Thyroid gland (tissue), 4 donors: ENCODE measurements around the gene RARRES2. TPM values are rescaled to one million over a fixed set of nuclear protein-coding genes. Genes with fewer than 3 reads are reported as not detected.
A peak's percentile ranks its signal among the peaks of the same experiment; 100 is the strongest.
"Not testable (repeated sequence)": the region's sequence is repeated elsewhere in the genome, so short reads cannot be mapped to it uniquely, and the experiment has no call there.

Experiments used
- DNase-seq, 2 donors: peaks; one replicate each; pipeline ENCODE4 v3.0.0-alpha.2; 2019
- H3K27ac ChIP-seq, 3 donors: fragments of 200-600 bp; sonication (generic); 1 replicate in 2 of 3; 2 replicates in 1 of 3; pipeline ENCODE4 v1.5.1; 2016 to 2019; ENCODE audit warnings: mild to moderate bottlenecking in 1 of 3, moderate library complexity in 1 of 3
- H3K27me3 ChIP-seq: fragments of 200-600 bp; sonication (generic); one replicate; pipeline ENCODE4 v1.5.1; 2019
- H3K36me3 ChIP-seq, 2 donors: fragments of 200-600 bp; sonication (generic); one replicate each; pipeline ENCODE4 v1.5.1; 2016 to 2019
- H3K4me1 ChIP-seq, 2 donors: fragments of 200-600 bp; sonication (generic); one replicate each; pipeline ENCODE4 v1.5.1; 2017 to 2019
- H3K4me3 ChIP-seq, 3 donors: fragments of 200-600 bp; sonication (generic); replicated peaks in 1 of 3; 1 replicate in 2 of 3; 2 replicates in 1 of 3; pipeline ENCODE4 v1.5.1; 2016; ENCODE audit warnings: mild to moderate bottlenecking in 1 of 3
- H3K9me3 ChIP-seq: fragments of 200-600 bp; sonication (generic); one replicate; pipeline ENCODE4 v1.5.1; 2017
- POLR2A ChIP-seq, 2 donors: fragments of 450-650 bp; IDR thresholded peaks; one replicate each; pipeline ENCODE4 v1.6.1; 2017; ENCODE audit warnings: antibody characterized with exemption in 2 of 2, mild to moderate bottlenecking in 2 of 2, moderate library complexity in 1 of 2
- WGBS, 2 donors: methylation state at CpG; one replicate each; pipeline ENCODE4 v1.1.5; 2017; 5-methylcytosine and 5-hydroxymethylcytosine counted together
- intact Hi-C: fragments of 100-400 bp; cut with DNase I; formaldehyde crosslinking; loops from one replicate; pipeline ENCODE4 v1.15.1; 2023
- total RNA-seq, 4 donors: library from RNA; depleted of rRNA; stranded (reverse); fragments of >200 nt; gene quantifications; one replicate each; pipeline ENCODE4 v1.2.3, GENCODE V29; 2016
- TF ChIP-seq, protein P1 (sequence below), 6 experiments: fragments of 200-600 bp in 3 of 6; fragments of 450-650 bp in 3 of 6; sonication (generic) in 3 of 6; IDR thresholded peaks; one replicate each; pipeline ENCODE4 v1.5.1; 2016 to 2019; ENCODE audit warnings: antibody characterized with exemption in 6 of 6, mild to moderate bottlenecking in 2 of 6, inconsistent platforms in 1 of 6, moderate library complexity in 1 of 6

The RARRES2 gene
- total RNA-seq, 4 donors from 2014 or later: 22.2 to 137 (median 54.8) TPM

DNA sequence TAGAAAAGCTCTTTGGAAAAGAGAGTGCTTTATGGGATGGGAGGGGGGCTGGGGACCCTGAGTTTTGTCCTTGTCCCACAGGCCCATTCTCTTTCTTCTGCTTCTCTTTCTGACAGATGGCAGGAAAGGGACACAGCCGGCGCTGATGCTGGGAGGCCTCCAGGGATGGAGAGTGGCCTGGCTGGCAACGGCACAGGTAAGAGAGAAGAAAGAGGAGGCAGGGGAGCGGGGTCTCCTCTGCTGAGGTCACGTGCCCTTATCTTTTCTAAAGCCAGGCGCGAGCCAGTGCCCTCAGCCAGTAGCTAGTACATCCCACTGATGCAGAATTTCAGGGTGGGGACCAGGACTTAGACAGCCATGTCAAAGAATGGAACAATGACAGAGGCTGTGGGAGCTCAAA lies 46.9 kb upstream of the RARRES2 start:
- H3K4me1 ChIP-seq: no peaks in the 10 kb centered on the region
- 82 to 95% methylated on average over 7 of the region's 7 CpGs for WGBS, 2 donors
- DNase-seq: peak in 1 of 2 donors; percentile 0
- H3K27ac ChIP-seq: no peak overlapping the region
- H3K9me3 ChIP-seq: no peaks in the 10 kb centered on the region
- TF ChIP-seq POLR2A (IDR thresholded peaks at IDR 0.05): no peak
- TF ChIP-seq, protein P1, sequence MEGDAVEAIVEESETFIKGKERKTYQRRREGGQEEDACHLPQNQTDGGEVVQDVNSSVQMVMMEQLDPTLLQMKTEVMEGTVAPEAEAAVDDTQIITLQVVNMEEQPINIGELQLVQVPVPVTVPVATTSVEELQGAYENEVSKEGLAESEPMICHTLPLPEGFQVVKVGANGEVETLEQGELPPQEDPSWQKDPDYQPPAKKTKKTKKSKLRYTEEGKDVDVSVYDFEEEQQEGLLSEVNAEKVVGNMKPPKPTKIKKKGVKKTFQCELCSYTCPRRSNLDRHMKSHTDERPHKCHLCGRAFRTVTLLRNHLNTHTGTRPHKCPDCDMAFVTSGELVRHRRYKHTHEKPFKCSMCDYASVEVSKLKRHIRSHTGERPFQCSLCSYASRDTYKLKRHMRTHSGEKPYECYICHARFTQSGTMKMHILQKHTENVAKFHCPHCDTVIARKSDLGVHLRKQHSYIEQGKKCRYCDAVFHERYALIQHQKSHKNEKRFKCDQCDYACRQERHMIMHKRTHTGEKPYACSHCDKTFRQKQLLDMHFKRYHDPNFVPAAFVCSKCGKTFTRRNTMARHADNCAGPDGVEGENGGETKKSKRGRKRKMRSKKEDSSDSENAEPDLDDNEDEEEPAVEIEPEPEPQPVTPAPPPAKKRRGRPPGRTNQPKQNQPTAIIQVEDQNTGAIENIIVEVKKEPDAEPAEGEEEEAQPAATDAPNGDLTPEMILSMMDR (IDR thresholded peaks at IDR 0.05): no peak
- intact Hi-C loops: no loop called here
- no peak overlapping the region for H3K4me3 ChIP-seq
- no peaks in the 10 kb centered on the region for H3K36me3 ChIP-seq
- H3K27me3 ChIP-seq: no peaks in the 10 kb centered on the region

DNA sequence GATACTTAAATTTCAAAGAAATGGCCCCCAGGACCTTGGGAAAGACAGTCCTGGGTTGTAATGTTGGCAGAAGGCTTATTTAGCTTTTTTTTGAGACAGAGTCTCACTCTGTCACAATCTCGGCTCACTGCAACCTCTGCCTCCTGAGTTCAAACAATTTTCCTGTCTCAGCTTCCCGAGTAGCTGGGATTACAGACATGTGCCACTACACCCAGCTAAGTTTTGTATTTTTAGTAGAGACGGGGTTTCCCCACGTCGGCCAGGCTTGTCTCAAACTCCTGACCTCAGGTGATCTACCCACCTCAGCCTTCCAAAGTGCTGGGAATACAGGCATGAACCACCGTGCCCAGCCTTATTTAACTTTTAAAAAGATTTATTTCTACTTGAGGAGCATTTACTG lies 44.5 kb upstream of the RARRES2 start:
- H3K9me3 ChIP-seq, H3K27ac ChIP-seq, H3K4me3 ChIP-seq, DNase-seq, H3K36me3 ChIP-seq, H3K27me3 ChIP-seq, H3K4me1 ChIP-seq, intact Hi-C loops: not testable (repeated sequence)
- 48 to 61% methylated on average over 6 of the region's 6 CpGs for WGBS, 2 donors

DNA sequence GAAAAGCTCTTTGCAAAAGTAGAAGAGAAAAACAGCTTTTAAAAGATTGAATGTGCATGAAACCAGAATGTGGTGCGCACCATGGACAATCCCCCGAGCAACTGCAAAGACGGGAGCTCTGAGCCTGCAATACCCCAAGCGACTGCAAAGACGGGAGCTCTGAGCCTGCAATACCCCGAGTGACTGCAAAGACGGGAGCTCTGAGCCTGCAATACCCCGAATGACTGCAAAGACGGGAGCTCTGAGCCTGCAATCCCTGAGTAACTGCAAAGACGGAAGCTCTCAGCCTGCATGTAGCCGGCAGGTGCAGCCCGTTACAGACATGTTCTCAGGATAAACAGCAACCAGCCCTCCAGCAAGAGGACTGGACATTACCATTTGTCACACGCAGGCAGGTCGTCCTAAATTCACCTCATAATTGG lies 43.9 kb upstream of the RARRES2 start:
- no peaks in the 10 kb centered on the region for H3K36me3 ChIP-seq
- TF ChIP-seq, protein P1 (IDR thresholded peaks at IDR 0.05): no peak
- no peak for TF ChIP-seq POLR2A (IDR thresholded peaks at IDR 0.05)
- H3K27me3 ChIP-seq: no peaks in the 10 kb centered on the region
- intact Hi-C loops: no loop called here
- no peak overlapping the region for H3K4me3 ChIP-seq
- no peak for DNase-seq
- peaks cover 0 to under 1% of the 10 kb centered on the region in 2 donors for H3K4me1 ChIP-seq
- no peaks in the 10 kb centered on the region for H3K9me3 ChIP-seq
- WGBS, 2 donors: 85 to 86% methylated on average over 14 of the region's 14 CpGs
- H3K27ac ChIP-seq: no peak overlapping the region

DNA sequence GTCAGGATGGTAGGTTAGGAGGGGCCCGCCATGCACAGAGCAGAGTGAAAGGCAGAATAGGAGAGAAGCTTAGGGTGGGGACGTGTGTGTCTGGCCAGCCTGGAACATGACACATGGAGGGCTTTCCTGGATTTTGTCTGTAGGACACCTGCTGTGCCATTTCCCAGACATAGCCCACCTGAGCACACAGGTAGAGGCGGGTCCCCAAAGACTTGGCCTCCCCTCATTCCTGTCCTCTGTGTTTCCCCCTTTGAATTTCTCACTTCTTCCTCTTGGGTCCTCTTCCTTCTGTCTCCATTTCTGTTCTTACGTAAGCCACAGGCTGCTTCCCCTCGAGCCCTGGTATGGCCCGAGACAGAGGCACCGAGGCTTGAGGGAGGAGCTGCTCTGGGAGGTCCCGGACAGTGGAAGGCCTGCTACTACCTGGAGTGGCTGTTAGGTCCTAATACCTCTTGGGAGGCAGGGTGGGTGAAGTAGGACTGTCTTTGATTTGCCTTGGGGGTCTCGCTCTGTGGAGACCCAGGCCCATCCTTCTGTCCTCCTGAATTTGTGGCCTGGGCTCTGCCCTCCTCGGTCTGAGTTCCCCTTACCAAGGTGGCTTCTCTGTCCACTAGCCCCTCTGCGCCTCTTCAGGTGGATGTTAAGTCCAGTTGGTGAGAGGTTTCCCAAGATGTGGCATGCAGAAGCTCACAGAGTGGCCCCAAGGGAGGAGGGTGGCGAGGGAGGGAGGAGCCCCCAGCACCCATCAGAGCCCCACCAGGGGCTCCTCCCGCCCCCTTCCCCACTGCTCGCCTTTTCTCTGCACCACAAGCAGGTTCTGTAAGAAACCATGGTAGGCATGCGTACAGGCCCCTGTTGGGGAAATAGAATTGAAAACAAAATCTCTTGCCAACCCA lies 43.2 kb upstream of the RARRES2 start:
- 86 to 88% methylated on average over 15 of the region's 15 CpGs for WGBS, 2 donors
- no peaks in the 10 kb centered on the region for H3K9me3 ChIP-seq
- no peak overlapping the region for H3K27ac ChIP-seq
- DNase-seq: no peak
- no peak for TF ChIP-seq POLR2A (IDR thresholded peaks at IDR 0.05)
- TF ChIP-seq, protein P1 (IDR thresholded peaks at IDR 0.05): no peak
- no peaks in the 10 kb centered on the region for H3K27me3 ChIP-seq
- no peak overlapping the region for H3K4me3 ChIP-seq
- peaks cover 0 to 6% of the 10 kb centered on the region in 2 donors for H3K4me1 ChIP-seq
- no peaks in the 10 kb centered on the region for H3K36me3 ChIP-seq
- intact Hi-C loops: no loop called here

DNA sequence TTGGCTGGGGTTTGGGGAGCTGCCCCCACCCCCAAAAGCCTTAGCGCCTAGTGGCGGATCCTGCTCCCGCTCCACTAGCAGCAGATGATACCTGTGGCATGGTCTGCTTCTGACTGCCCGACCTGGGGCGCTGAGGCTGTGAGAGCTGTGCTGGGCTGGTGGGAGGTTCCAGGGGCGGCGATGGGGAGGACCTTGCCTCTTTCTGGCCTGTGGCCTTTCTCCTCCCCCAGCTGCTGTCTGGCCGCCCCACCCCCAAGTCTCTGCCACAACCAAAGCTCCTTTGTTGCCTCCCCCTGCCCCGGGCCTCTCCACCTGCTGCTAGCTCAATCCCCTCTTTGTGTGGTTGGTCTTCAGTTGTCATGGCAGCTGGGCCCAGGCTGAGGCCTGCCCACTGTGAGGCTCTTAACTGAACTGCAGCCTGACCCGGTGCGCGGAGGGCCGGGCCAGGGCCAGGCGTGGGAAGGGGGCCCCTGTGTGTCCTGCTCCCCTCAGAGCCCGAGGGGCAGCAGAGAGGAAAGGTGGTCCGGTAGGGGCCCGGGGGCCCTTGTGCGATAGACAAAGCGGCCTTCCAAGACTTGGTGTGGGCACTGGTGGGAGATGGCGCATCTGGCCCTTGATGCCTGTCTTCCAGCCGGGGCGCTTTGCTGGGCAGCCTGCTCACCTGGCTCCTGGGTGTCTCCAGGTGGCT lies 42.4 kb upstream of the RARRES2 start:
- intact Hi-C loops: no loop called here
- no peak for DNase-seq

More for the DNA sequence above, 42.4 kb upstream of the RARRES2 start:
- 75 to 81% methylated on average over 16 to 19 of the region's 22 CpGs for WGBS, 2 donors
- Histone ChIP-seq H3K4me3 (no peak overlapping the region), H3K9me3 (no peaks in the 10 kb centered on the region), H3K36me3 (no peaks in the 10 kb centered on the region), H3K27ac (no peak overlapping the region), H3K27me3 (no peaks in the 10 kb centered on the region), H3K4me1 (peaks cover 0 to 6% of the 10 kb centered on the region in 2 donors)
- TF ChIP-seq, protein P1 (IDR thresholded peaks at IDR 0.05): no peak
- TF ChIP-seq POLR2A (IDR thresholded peaks at IDR 0.05): no peak
